HUES48 (cell line): ENCODE data around the gene KRT78.

Source experiments
- H3K27ac ChIP-seq: one replicate; pipeline ENCODE4 v1.7.0; 2013; ENCODE audit warnings: low read depth, low read length, inconsistent platforms
- H3K27me3 ChIP-seq: 2 replicates; pipeline ENCODE4 v1.6.1; 2013; ENCODE audit warnings: mild to moderate bottlenecking, low read length; ENCODE audit not compliant: control insufficient read depth, insufficient read depth
- H3K36me3 ChIP-seq: 2 replicates; pipeline ENCODE4 v1.6.1; 2013; ENCODE audit warnings: low read length; ENCODE audit not compliant: control insufficient read depth, insufficient read depth
- H3K4me1 ChIP-seq: 2 replicates; pipeline ENCODE4 v1.6.1; 2013; ENCODE audit warnings: mild to moderate bottlenecking, low read length; ENCODE audit not compliant: control insufficient read depth, insufficient read depth
- H3K4me3 ChIP-seq: 2 replicates; pipeline ENCODE4 v1.5.1; 2013; ENCODE audit warnings: mild to moderate bottlenecking, low read depth, low read length
- H3K9ac ChIP-seq: 2 replicates; pipeline ENCODE4 v1.6.1; 2013; ENCODE audit warnings: mild to moderate bottlenecking, low read depth, low read length, moderate library complexity
- H3K9me3 ChIP-seq: 2 replicates; pipeline ENCODE4 v1.6.1; 2013; ENCODE audit warnings: low read length; ENCODE audit not compliant: control insufficient read depth, insufficient read depth

The KRT78 gene

GRCh38 chr12:52791271-52792184 is 57.3 kb downstream of the KRT78 start:
- no peaks in the 10 kb centered on the region for H3K9me3 ChIP-seq
- H3K4me1 ChIP-seq: no peaks in the 10 kb centered on the region
- no peak overlapping the region for H3K4me3 ChIP-seq
- no peaks in the 10 kb centered on the region for H3K36me3 ChIP-seq
- no peaks in the 10 kb centered on the region for H3K27me3 ChIP-seq
- H3K27ac ChIP-seq: no peak overlapping the region
- no peak overlapping the region for H3K9ac ChIP-seq

GRCh38 chr12:52790427-52791270 is 58.1 kb downstream of the KRT78 start:
- no peaks in the 10 kb centered on the region for H3K9me3 ChIP-seq
- no peaks in the 10 kb centered on the region for H3K4me1 ChIP-seq
- no peaks in the 10 kb centered on the region for H3K36me3 ChIP-seq
- H3K4me3 ChIP-seq: no peak overlapping the region
- no peak overlapping the region for H3K9ac ChIP-seq
- H3K27ac ChIP-seq: no peak overlapping the region
- no peaks in the 10 kb centered on the region for H3K27me3 ChIP-seq

DNA sequence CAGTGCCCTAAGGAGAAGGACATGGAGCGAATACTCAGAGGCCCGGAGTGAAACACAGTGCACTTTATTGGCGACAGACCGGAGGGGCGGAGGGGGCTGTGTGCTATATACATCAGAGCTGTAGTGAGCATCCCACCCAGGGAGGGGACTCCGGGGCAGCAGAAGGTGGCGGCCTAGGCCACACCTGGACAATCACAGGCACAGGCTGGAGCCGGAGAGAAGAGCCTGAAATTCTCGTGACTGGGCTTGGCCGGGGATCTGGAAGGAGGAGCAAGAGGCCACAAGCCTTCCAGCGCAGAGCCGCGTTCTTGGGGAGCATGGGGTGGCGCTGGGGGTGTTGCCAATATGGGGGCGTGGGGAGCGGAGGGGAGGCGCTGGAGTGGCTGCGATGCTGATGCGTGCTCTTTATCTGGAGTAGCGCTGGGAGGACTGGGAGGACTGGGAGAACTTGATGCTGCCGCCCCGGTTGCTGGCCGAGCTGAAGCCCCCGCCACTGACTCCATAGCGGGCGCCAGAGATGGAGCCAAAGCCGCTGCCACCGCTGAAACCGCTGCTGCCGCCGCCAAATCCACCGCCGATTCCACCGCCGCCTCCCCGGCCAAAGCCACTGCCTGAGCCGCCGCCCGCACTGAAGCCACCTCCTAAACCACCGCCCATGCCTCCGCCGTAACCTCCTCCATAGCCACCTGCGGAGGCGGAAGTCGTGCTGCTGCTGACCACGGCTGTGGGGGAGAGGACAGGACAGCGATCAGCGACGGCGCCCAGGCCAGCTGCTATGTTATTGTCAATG is 59.0 kb downstream of the KRT78 start:
- no peak overlapping the region for H3K27ac ChIP-seq
- no peaks in the 10 kb centered on the region for H3K36me3 ChIP-seq
- no peak overlapping the region for H3K9ac ChIP-seq
- no peaks in the 10 kb centered on the region for H3K4me1 ChIP-seq
- H3K9me3 ChIP-seq: no peaks in the 10 kb centered on the region
- H3K4me3 ChIP-seq: no peak overlapping the region
- H3K27me3 ChIP-seq: no peaks in the 10 kb centered on the region; the same call in 1 of the 2 replicates

- Histone ChIP-seq H3K9ac (no peak overlapping the region), H3K36me3 (no peaks in the 10 kb centered on the region), H3K27me3 (no peaks in the 10 kb centered on the region; the same call in 1 of the 2 replicates), H3K27ac (no peak overlapping the region), H3K9me3 (no peaks in the 10 kb centered on the region), H3K4me1 (no peaks in the 10 kb centered on the region), H3K4me3 (no peak overlapping the region)
Measured at GRCh38 chr12:52788876-52789636, 59.7 kb downstream of the KRT78 start.

DNA sequence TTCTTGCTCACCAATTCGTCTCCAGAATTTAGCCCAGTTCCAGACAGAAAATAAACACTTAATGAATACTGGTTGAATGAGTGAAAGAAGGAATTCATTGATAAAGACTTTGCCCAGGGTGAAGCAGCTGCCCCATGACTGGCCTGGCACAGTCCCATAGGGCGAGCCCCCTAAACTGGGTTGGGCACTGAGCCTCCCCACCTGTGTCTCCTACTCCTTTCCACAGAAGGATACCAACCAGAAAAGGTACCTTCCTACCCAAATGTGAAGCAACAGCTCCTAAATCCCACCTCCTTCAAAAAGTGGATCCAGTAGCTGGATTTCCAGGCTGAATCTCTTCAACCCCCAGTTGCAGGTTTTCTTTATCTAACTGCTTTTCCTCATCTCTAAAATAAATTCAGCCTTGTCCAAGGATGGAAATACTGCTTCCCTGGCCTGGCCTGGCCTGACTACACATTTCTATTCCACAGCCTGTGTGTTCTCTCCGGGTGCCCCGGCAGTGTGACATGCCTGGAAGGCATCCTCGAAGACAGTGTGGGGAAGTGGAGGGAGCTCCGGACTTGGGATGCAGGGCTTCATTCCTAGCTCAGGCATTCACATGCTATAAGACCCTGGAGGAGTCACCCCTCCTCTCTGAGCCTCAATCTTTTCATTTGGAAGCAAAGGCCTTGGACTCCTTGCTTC is 60.5 kb downstream of the KRT78 start:
- no peak overlapping the region for H3K9ac ChIP-seq
- no peak overlapping the region for H3K27ac ChIP-seq
- H3K9me3 ChIP-seq: no peaks in the 10 kb centered on the region
- H3K27me3 ChIP-seq: no peaks in the 10 kb centered on the region; the same call in 1 of the 2 replicates
- H3K4me1 ChIP-seq: no peaks in the 10 kb centered on the region
- no peak overlapping the region for H3K4me3 ChIP-seq
- no peaks in the 10 kb centered on the region for H3K36me3 ChIP-seq
